Measurements from ENCODE around the gene PSMA7. TPM values are rescaled to one million over a fixed set of nuclear protein-coding genes. Genes with fewer than 3 reads are reported as not detected.

PSMA7 gene
- total RNA-seq, 2 donors from 2014 or later: 148 to 178 TPM

Other genes with a start within 250 kb of the PSMA7 start
- gene TAF4, start 77.5 kb downstream of the PSMA7 start, total RNA-seq: 10 to 100 TPM; 22.1 to 28.2 TPM
- 10 to 100 TPM; 33.0 to 36.3 TPM for gene LSM14B, start 20.9 kb downstream of the PSMA7 start, total RNA-seq
- 10 to 100 TPM; 11.3 to 17.2 TPM for gene SS18L1, start 375 bp upstream of the PSMA7 start, total RNA-seq
- gene MTG2, start 39.6 kb upstream of the PSMA7 start, total RNA-seq: 10 to 100 TPM; 26.3 to 34.3 TPM
- gene HRH3, start 76.9 kb upstream of the PSMA7 start, total RNA-seq: not detected
- 10 to 100 TPM; 91.6 to 99.5 TPM for gene OSBPL2, start 95.1 kb upstream of the PSMA7 start, total RNA-seq
- 10 to 100 TPM; 67.2 to 73.1 TPM for gene ADRM1, start 159.6 kb upstream of the PSMA7 start, total RNA-seq
- gene LAMA5, start 223.9 kb upstream of the PSMA7 start, total RNA-seq: 10 to 100 TPM; 18.2 to 45.8 TPM
- gene RPS21, start 243.7 kb upstream of the PSMA7 start, total RNA-seq: 1,000 to 10,000 TPM; 1,150 to 1,291 TPM